Muscle of back (tissue), 11 donors: Measurements from ENCODE around the gene ZMAT3. TPM values are rescaled to one million over a fixed set of nuclear protein-coding genes. Genes with fewer than 3 reads are reported as not detected.
"Not testable (repeated sequence)": the region's sequence is repeated elsewhere in the genome, so short reads cannot be mapped to it uniquely, and the experiment has no call there.

Experiments used
- DNase-seq, 3 donors: peaks; one replicate each; pipeline versions ENCODE4 v3.0.0 to v3.0.0-alpha.2; 2013
- polyA plus RNA-seq, 10 donors: library from polyadenylated mRNA; unstranded; fragments of 120-200 nt; gene quantifications; one replicate each; pipeline ENCODE4 v1.2.1, GENCODE V29; 2013; ENCODE audit not compliant: insufficient read length in 10 of 10

ZMAT3 gene
- polyA plus RNA-seq, 10 donors, result 5.1 to 7.0 (median 6.3) TPM

DNA sequence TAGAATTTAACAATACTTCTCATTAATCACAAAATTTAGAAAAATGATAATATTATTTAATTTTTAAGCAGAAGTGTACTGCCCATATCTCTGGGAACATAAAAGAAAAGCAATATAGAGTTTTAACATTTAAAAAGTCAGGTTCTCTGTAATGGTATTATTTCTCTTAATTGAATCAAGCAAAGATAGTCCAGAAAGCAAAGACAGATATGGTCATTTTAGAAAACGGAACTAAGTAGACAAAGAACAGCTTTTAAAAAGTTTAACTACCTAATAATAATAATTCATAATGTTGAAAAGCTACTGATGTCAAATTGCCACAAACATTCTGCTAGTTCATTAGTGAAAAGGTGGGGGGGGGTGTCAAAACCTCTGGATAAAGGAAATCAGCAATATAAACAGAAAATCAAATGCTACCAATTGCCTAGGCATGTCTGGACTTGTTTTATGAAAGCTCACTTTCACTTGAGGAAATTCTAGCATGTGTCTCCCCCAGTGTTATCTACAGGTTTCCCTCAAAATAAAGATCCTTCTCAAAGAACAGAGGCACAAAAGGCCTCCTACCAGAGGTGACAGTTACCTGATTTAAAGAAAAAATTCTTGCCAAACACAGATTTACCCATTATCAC, 1.7 kb downstream of the ZMAT3 start:
- DNase-seq, result no peak

DNA sequence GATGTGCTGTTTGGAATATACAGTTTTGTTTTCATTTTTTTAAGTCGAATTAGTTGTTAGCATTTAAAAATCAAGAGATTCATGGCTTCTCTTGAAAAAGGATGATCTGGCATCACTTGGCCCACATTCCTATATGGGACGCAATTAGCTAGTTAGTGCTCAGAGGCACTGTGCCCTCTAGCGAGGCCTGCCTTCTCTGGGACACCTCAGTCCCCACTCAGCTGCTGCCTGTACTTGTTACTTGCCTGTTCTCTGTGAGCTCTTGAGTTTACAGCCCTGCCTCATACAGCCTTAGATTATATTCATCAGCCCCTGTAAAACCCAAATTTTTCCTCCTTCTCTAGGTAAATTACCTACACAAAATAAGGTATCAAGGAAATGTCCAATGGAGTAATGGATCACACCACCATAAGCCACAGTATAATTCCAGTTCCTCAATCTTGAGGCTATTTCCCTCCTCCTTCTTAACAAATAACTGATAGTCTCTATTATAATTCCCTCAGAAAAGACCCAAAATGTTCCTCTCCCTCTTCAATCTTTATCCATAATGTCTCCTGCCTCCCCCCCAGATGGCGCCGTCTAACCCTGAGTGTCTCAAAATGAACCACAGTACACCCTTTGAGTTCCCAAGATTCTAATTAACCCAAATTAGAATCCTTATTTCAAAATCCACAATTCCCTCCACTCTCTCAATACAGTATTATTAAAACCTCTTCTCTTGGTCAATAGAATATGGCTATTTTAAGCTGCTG, 2.7 kb downstream of the ZMAT3 start:
- no peak for DNase-seq

DNA sequence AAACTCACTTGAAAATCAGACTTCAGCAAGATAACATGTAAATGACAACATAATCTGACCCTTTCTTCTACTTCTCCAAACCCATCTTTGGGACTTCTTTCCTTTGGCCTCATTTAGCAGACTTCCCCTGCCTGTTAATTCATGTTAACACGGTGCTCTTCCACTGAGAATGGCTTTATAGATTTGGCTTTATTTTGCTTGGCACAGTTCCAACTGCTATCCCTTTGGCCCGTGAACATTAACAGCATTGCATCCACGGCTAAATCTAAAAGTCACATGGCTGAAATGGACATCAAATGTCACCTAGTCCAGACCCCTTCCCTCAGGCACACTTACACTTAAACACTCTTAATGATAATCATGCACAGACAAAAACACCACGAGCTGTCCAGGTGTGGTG, 3.8 kb downstream of the ZMAT3 start:
- no peak for DNase-seq

DNA sequence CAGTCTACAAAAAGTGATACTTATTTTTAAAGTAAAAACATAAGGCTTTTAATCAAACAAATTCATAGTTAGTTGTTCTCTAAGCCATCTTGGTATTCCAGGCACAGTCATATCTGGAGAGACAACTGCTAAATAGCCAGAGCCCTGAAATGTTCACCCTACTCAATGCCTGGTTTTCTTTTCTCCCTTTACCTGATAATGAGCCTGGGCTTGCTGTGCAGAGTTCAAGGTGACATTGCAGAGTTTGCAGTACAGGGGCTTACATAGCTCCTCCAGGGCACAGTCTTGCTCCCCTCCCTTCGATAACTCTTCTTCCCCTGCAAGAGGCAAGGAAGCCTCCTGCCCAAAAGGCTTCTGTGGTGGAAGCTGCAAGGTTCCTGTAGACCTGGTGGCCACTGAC, 4.3 kb downstream of the ZMAT3 start:
- DNase-seq, result no peak

DNA sequence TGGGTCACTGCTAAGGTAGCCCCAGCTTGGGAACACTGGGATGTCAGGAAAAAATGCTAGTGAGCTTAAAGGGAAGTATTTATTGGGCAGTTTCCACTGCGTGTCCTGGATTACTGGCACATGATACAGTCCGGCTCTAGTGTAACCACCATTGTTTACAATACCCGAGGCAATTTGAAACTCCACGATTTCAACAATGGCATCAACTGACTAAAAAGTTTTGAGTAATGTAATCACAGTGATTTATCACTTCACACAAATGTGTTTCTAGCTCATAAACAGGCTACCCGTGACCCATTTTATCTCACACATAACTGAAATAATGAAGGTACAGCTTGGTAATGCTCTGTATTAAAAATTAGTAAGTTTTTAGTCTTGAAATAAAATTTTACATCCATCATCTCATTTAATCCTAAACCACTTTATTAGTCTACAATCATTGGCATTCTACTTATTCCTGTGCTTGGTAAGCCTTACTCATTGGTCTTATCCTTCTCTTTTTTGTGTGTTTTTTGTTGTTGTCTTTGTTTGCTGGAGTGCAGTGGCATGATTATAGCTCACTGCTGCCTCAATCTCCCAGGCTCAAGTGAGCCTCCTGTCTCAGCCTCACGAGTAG, 7.6 kb downstream of the ZMAT3 start:
- no peak for DNase-seq

DNA sequence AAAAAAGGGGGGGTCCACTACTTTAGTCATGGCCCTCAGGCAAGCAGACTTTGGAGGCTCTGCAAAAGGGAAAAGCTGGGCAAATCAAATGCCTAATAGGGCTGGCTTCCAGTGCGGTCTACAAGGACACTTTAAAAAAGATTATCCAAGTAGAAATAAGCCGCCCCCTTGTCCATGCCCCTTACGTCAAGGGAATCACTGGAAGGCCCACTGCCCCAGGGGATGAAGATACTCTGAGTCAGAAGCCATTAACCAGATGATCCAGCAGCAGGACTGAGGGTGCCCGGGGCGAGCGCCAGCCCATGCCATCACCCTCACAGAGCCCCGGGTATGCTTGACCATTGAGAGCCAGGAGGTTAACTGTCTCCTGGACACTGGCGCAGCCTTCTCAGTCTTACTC, 15.3 kb downstream of the ZMAT3 start:
- DNase-seq, result no peak

DNA sequence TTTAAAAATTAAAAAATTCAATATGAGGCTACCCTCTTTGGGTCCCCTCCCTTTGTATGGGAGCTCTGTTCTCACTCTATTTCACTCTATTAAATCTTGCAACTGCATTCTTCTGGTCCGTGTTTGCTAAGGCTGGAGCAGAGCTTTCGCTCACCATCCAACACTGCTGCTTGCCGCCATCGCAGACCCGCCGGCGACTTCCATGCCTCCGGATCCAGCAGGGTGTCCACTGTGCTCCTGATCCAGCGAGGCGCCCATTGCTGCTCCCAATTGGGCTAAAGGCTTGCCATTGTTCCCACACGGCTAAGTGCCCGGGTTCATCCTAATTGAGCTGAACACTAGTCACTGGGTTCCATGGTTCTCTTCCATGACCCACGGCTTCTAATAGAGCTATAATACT, 17.0 kb downstream of the ZMAT3 start:
- DNase-seq, result not testable (repeated sequence)

DNA sequence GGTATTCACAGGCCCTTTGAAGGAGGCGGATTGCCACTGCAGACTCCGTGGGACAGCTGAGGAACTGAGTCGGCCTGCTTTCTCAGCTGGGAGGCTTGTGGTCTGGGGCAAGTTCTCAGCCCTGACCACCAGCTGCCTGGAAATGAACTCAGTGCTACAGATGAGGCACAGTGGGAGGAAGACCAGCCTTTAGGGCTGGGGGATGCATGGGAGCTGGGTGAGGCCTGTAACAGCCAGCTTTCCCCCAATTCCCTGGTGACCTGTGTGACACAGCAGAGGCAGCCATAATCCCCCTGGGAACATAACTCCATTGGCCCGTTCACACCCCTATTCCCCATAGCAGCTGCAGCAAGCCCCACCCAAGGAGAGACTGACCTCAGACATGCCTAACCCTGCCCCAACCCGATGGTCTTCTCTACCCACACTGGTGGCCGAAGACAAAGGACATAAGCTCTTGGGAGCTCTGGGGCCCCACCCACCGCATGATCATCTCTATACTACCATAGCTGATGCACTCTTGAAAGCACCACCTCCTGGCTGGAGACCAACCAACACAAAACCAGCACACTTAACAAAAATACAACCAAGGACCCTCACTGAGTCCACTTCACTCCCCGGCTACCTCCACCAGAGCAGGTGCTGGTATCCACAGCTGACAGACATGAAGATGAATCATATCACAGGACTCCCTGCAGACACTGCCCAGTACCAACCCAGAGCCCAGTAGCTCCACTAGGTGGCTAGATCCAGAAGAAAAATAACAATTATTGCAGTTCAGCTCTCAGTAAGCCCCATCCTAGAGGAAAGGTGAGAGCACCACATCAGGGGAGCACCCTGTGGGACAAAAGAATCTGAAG, 24.9 kb downstream of the ZMAT3 start:
- no peak for DNase-seq

DNA sequence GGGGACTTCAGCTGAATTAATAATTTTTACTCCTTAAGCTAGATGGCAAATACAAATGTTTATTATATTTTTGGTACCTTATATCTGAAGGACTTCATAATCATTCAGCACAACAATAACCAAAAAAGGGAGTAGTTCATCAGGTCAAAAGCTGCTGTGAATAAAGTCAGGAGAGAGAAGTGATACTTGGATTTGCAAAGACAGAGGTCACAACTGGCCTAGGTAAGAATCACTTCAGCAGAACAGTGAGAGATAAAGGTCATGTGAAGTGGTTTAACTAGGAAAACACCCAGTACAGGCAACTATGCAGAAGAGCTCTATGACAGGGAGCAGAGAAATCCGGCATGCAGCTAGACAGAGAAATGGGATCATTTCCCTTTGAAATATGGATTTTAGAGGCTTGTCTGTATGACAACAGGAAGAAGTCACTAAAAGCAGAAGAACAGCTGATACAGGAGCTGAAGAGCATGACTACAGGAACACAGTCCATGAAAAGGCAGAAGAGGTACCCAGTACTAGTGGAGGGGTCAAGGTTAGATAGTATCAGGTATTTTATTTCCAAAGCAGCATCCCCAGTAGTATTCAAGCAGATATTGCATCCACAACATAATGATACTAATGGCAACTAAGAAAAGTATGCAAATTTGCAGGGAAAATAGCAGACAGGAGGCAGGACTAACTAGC, 25.7 kb downstream of the ZMAT3 start:
- no peak for DNase-seq

DNA sequence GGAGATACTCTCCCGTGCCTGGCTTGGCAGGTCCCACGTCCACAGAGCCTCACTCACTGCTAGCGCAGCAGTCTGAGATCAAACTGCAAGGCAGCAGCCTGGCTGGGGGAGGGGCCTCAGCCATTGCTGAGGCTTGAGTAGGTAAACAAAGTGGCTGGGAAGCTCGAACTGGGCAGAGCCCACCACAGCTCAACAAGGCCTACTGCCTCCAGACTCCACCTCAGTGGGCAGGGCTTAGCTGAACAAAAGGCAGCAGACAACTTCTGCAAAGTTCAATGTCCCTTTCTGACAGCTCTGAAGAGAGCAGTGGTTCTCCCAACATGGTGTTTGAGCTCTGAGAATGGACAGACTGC, 32.7 kb downstream of the ZMAT3 start:
- not testable (repeated sequence) for DNase-seq

DNA sequence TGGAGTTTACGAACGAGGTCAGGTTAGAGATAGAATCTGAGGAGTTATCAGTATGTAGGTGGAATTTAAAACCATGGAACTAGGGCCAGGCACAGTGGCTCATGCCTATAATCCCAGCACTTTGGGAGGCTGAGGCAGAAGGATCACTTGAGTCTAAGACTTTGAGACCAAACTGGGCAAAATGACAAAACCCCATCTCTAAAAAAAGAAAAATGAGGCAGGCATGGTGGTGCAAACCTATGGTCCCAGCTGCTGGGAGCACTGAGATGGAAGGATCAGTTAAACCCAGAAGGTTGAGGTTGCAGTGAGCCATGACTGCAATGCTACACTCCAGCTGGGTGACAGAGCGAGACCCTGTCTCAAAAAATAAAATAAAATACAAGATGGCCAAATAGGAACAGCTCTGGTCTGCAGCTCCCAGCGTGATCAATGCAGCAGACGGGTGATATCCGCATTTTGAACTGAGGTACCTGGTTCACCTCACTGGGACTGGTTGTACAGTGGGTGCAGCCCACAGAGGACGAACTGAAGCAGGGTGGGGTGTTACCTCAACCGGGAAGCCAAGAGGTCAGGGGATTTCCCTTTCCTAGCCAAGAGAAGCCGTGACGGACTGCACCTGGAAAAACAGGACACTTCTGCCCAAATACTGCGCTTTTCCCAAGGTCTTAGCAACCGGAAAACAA, 33.3 kb downstream of the ZMAT3 start:
- no peak for DNase-seq

DNA sequence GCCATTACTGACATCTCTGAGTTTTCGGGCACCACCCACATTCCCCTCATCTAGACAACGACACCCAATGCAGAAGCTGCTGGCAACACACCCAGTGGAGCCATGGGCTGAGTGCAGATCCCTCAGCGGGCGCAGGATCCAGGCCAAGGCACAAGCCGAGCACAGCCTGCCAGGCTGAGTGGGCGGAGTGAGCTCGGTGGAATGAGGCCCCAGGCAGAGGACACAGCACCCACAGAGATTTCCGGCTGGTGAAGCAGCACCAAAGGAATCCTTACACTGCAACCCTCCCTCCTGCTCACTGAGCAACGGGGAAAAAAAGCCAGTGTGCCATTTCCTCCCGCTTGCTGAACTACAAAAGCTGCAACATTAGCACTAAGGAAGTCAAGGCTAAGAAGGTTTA, 34.3 kb downstream of the ZMAT3 start:
- DNase-seq, result peak in 1 of 3 donors; percentile 7

DNA sequence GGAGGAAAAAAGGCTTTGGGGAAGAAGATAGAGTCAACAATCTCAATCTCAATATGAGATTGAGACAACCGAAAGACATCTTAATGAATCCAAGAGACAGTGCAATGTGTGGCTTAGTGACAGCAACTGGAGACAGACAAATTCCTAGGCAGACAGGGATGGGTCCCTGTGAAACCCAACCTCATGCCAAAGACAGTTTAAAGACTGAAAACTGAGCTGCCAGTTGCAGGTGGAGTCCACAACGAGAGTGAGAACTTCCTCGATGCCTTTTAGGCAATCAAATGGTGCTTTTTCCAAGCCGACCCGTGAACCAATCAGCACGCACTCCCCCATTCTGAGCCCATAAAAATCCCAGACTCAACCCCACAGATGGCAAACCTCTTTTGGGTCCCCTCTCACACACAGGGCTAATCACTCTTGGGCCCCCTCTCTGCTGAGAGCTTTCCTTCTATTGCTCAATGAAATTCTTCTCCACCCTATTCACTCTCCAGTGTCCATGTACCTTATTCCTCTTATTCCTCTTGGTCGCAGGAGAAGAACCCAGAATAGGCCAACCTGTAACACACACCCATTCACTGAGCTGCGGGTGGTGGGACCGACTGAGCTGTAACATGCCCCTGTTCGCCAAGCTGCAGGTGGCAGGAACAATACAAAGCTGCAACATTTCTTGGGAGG, 34.8 kb downstream of the ZMAT3 start:
- DNase-seq, result no peak

DNA sequence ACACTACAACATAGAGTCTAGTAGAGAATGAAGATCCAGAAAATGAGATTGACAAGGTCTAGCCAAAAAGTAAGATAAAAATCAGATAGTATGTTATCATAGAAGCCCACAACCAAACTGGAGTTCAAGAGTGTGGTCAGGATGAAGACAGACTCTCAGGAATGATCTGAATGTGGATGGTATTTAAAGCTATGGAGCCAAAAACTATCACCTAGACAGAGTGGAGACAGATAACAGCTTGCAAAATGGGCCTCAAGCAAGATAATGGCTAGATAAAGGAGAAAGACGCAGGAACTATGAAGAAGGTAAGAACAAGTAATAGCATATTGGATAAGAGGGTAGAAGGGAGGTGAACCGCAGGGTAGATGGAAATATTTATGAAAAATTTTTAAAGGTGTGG, 35.4 kb downstream of the ZMAT3 start:
- no peak for DNase-seq

DNA sequence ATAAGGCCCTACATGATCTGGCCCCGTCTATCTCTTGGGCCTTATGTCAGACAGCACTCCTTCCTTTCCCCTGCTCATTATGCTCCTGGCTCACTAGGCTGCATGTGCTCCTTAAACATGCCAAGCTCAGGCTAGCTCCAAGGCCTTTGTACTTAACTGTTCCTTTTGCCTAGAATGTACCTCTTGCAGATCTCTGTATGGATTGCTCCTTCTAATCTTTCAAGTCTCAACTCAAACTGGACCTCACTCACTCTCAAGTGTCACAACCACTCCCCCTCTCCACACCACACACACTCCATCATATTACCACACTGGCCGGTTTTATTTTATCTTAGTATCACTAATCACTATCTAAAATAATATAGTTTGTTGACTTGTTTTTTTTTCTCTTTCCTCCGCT, 36.4 kb downstream of the ZMAT3 start:
- no peak for DNase-seq

DNA sequence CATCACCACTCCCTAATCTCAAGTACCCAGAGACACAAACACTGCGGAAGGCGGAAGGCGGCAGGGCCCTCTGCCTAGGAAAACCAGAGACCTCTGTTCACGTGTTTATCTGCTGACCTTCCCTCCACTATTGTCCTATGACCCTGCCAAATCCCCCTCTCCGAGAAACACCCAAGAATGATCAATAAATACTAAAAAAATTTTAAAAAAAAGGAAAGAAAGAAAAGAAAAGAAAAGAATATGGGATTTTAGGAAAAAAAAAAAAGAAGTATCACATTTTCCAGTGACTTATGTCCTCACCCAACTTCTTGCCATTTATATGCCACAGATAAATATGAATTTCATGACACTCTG, 38.3 kb downstream of the ZMAT3 start:
- DNase-seq, result not testable (repeated sequence)

DNA sequence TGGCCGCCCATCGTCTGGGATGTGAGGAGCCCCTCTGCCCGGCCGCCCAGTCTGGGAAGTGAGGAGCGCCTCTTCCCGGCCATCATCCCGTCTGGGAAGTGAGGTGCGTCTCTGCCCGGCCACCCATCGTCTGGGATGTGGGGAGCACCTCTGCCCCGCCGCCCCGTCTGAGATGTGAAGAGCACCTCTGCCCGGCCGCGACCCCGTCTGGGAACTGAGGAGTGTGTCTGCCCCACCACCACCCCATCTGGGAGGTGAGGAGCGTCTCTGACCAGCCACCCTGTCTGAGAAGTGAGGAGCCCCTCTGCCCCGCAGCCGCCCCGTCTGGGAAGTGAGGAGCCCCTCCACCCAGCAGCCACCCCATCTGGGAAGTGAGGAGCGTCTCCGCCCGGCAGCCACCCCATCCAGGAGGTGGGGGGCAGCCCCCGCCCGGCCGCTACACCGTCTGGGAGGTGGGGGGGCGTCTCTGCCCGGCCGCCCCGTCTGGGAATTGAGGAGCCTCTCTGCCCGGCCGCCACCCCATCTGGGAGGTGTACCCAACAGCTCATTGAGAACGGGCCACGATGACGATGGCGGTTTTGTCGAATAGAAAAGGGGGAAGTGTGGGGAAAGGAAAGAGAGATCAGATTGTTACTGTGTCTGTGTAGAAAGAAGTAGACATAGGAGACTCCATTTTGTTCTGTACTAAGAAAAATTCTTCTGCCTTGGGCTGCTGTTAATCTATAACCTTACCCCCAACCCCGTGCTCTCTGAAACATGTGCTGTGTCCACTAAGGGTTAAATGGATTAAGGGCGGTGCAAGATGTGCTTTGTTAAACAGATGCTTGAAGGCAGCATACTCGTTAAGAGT, 38.9 kb downstream of the ZMAT3 start:
- not testable (repeated sequence) for DNase-seq

DNA sequence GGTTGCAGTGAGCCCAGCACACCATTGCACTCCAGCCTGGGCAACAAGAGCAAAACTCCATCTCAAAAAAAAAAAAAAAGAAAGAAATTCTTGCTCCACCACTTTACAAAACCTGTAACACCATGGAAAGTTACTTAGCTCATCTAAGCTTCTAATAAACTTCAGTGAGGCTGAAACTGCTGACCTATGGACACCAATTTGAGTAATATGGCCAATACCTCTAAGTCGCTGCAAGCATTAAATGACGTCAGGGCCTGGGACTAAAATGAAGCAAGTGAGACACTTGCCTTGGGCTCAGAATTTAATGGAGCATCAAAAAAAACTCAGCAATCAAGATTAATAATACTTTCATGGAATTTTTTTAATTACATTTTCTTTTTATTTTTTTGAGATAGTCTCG, 42.5 kb downstream of the ZMAT3 start:
- DNase-seq, result no peak

DNA sequence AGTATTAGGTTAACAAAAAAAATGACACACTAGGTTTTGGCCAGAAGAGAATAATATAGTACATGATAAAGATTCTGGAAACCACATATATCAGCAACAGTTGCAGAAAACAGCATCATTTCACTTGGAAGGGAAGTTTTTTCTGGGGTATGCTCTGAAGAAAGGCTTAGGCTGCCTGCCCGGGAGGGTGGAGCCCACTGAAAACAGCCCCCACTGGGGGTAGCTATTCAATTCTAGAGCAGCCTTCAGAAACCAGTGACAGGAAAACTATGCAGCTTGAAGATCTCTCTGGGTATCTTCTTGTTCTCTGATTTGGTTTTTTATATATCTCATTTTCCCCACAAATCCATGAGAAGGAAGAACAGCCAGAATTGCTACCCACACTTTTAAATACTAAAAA, 43.2 kb downstream of the ZMAT3 start:
- peak in 1 of 3 donors; percentile 8 for DNase-seq
